ENCODE measurements around the gene SOX5.

- no peak for TF ChIP-seq CTCF (IDR thresholded peaks at IDR 0.05; ENCODE audit: low read length)
- TF ChIP-seq EZH2 (optimal IDR thresholded peaks at IDR 0.05; ENCODE audit: low read depth, low read length): no peak
These were observed 455.8 kb downstream of the SOX5 start for GRCh38 chr12:23493672-23494071.

Measured in MM.1S (cell line).